Measurements from ENCODE around the gene RNF186.
"Not testable (repeated sequence)": the region's sequence is repeated elsewhere in the genome, so short reads cannot be mapped to it uniquely, and the experiment has no call there.

The RNF186 gene

GRCh38 chr1:19814681-19815503 lies at the start of gene RNF186:
TSS of gene RNF186 (minus strand) at chr1:19815283. CDS start at chr1:19815101, 182 bp downstream.
- no peak for DNase-seq (ENCODE audit: extremely low read depth in 1 of 2, low read depth in 1 of 2)

GRCh38 chr1:19864570-19865160 lies 49.6 kb upstream of the RNF186 start:
- DNase-seq (ENCODE audit: extremely low read depth in 1 of 2, low read depth in 1 of 2), result no peak

- no peak for DNase-seq (ENCODE audit: extremely low read depth in 1 of 2, low read depth in 1 of 2)
These were observed 47.9 kb upstream of the RNF186 start for GRCh38 chr1:19862944-19863343.

GRCh38 chr1:19861842-19862530 lies 46.9 kb upstream of the RNF186 start:
- DNase-seq (ENCODE audit: extremely low read depth in 1 of 2, low read depth in 1 of 2), result no peak

- no peak for DNase-seq (ENCODE audit: extremely low read depth in 1 of 2, low read depth in 1 of 2)
These were observed 46.0 kb upstream of the RNF186 start for GRCh38 chr1:19861034-19861433.

- no peak for DNase-seq (ENCODE audit: extremely low read depth in 1 of 2, low read depth in 1 of 2)
These were observed 45.3 kb upstream of the RNF186 start for GRCh38 chr1:19860418-19860817.

GRCh38 chr1:19859876-19860275 lies 44.8 kb upstream of the RNF186 start:
- no peak for DNase-seq (ENCODE audit: extremely low read depth in 1 of 2, low read depth in 1 of 2)

- no peak for DNase-seq (ENCODE audit: extremely low read depth in 1 of 2, low read depth in 1 of 2)
These were observed 43.8 kb upstream of the RNF186 start for GRCh38 chr1:19858893-19859292.

GRCh38 chr1:19854866-19855265 lies 39.8 kb upstream of the RNF186 start:
- DNase-seq (ENCODE audit: extremely low read depth in 1 of 2, low read depth in 1 of 2), result no peak

- no peak for DNase-seq (ENCODE audit: extremely low read depth in 1 of 2, low read depth in 1 of 2)
These were observed 37.0 kb upstream of the RNF186 start for GRCh38 chr1:19852036-19852435.

- DNase-seq (ENCODE audit: extremely low read depth in 1 of 2, low read depth in 1 of 2), result no peak
These were observed 35.1 kb upstream of the RNF186 start for GRCh38 chr1:19850214-19850613.

- not testable (repeated sequence) for DNase-seq (ENCODE audit: extremely low read depth in 1 of 2, low read depth in 1 of 2)
These were observed 34.2 kb upstream of the RNF186 start for GRCh38 chr1:19849307-19849706.

- not testable (repeated sequence) for DNase-seq (ENCODE audit: extremely low read depth in 1 of 2, low read depth in 1 of 2)
These were observed 32.3 kb upstream of the RNF186 start for GRCh38 chr1:19847334-19847733.

GRCh38 chr1:19846338-19846737 lies 31.3 kb upstream of the RNF186 start:
- no peak for DNase-seq (ENCODE audit: extremely low read depth in 1 of 2, low read depth in 1 of 2)

- DNase-seq (ENCODE audit: extremely low read depth in 1 of 2, low read depth in 1 of 2), result no peak
These were observed 30.5 kb upstream of the RNF186 start for GRCh38 chr1:19845555-19845954.

GRCh38 chr1:19844731-19845495 lies 29.8 kb upstream of the RNF186 start:
- DNase-seq (ENCODE audit: extremely low read depth in 1 of 2, low read depth in 1 of 2), result no peak

- DNase-seq (ENCODE audit: extremely low read depth in 1 of 2, low read depth in 1 of 2), result no peak
These were observed 25.1 kb upstream of the RNF186 start for GRCh38 chr1:19840228-19840627.

GRCh38 chr1:19837866-19838265 lies 22.8 kb upstream of the RNF186 start:
- DNase-seq (ENCODE audit: extremely low read depth in 1 of 2, low read depth in 1 of 2), result no peak

GRCh38 chr1:19835578-19835977 lies 20.5 kb upstream of the RNF186 start:
- DNase-seq (ENCODE audit: extremely low read depth in 1 of 2, low read depth in 1 of 2), result no peak

GRCh38 chr1:19831441-19831840 lies 16.4 kb upstream of the RNF186 start:
- no peak for DNase-seq (ENCODE audit: extremely low read depth in 1 of 2, low read depth in 1 of 2)

- DNase-seq (ENCODE audit: extremely low read depth in 1 of 2, low read depth in 1 of 2), result no peak
These were observed 13.5 kb upstream of the RNF186 start for GRCh38 chr1:19828546-19828945.

Data from stimulated activated CD8-positive, alpha-beta memory T cell treated with anti-CD3 and anti-CD28 coated beads, Interleukin-7, amount 100 ng/mL, for 48 hours (primary cell).